Spleen (tissue), 7 donors: Measurements from ENCODE around the gene ERBB4.

Experiments used
- POLR2A ChIP-seq, 3 donors: fragments of 450-650 bp; IDR thresholded peaks; one replicate each; pipeline ENCODE4 v1.5.1; 2017; ENCODE audit warnings: antibody characterized with exemption in 3 of 3, mild to moderate bottlenecking in 1 of 3
- POLR2AphosphoS5 ChIP-seq, 3 donors: sonication (generic); formaldehyde crosslinking; IDR thresholded peaks; one replicate each; pipeline ENCODE4 v1.5.1; 2017; ENCODE audit warnings: antibody characterized with exemption in 3 of 3
- TF ChIP-seq, protein P1 (sequence below), 11 experiments: fragments of 200-600 bp in 7 of 11; fragments of 450-650 bp in 4 of 11; sonication (generic) in 4 of 11; IDR thresholded peaks in 8 of 11; conservative IDR thresholded peaks in 3 of 11; 1 replicate in 7 of 11; 2 replicates in 4 of 11; pipeline versions ENCODE4 v1.4.0 to v1.8.0; 2016 to 2021; ENCODE audit warnings: antibody characterized with exemption in 11 of 11, inconsistent platforms in 4 of 11, mild to moderate bottlenecking in 1 of 11
- donor health status: DM: no; HTN: no; CAD: no; lungs with moderate emphysema.
- donor health status: DM: no; HTN: no; CAD: no.
- donor health status: DM: no; HTN: no; CAD: no.

DNA sequence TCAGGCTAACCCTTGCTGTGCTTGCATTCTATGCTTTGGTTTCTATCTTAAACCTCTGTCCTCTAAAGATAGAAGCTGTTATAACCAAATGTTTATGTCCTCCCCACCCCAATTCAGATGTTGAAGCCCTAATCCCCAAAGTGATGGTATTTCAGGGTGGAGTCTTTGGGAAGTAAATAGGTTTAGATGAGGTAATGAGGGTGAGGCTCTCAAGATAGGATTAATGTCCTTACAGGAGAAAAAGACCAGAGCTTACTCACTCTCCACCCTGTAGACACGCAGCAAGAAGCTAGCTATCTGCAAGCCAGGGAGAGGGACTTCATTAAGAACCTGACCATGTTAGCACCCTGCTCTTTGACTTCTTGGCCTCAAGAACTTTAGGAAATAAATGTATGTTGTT, 362.5 kb downstream of the ERBB4 start:
- TF ChIP-seq POLR2A (IDR thresholded peaks at IDR 0.05): no peak
- TF ChIP-seq, protein P1, sequence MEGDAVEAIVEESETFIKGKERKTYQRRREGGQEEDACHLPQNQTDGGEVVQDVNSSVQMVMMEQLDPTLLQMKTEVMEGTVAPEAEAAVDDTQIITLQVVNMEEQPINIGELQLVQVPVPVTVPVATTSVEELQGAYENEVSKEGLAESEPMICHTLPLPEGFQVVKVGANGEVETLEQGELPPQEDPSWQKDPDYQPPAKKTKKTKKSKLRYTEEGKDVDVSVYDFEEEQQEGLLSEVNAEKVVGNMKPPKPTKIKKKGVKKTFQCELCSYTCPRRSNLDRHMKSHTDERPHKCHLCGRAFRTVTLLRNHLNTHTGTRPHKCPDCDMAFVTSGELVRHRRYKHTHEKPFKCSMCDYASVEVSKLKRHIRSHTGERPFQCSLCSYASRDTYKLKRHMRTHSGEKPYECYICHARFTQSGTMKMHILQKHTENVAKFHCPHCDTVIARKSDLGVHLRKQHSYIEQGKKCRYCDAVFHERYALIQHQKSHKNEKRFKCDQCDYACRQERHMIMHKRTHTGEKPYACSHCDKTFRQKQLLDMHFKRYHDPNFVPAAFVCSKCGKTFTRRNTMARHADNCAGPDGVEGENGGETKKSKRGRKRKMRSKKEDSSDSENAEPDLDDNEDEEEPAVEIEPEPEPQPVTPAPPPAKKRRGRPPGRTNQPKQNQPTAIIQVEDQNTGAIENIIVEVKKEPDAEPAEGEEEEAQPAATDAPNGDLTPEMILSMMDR (IDR thresholded peaks at IDR 0.05 in 8 of 11, conservative IDR thresholded peaks at IDR 0.05 in 3 of 11): no peak
- no peak for TF ChIP-seq POLR2AphosphoS5 (IDR thresholded peaks at IDR 0.05)
